Metanephros (tissue), 1 donor: Measurements from ENCODE around the gene UPK1B. TPM values are rescaled to one million over a fixed set of nuclear protein-coding genes. Genes with fewer than 3 reads are reported as not detected.

Source experiments
- total RNA-seq: library from RNA; depleted of rRNA; stranded (reverse); fragments of >200 nt; gene quantifications from one replicate; pipeline ENCODE4 v1.2.3, GENCODE V29; 2014

The UPK1B gene
- 8.8 TPM for total RNA-seq

GRCh38 chr3:119173325-119173724, at the start of gene UPK1B:
TSS of gene UPK1B (plus strand) at chr3:119173598. CDS start at chr3:119186742, 13,144 bp downstream.

DNA sequence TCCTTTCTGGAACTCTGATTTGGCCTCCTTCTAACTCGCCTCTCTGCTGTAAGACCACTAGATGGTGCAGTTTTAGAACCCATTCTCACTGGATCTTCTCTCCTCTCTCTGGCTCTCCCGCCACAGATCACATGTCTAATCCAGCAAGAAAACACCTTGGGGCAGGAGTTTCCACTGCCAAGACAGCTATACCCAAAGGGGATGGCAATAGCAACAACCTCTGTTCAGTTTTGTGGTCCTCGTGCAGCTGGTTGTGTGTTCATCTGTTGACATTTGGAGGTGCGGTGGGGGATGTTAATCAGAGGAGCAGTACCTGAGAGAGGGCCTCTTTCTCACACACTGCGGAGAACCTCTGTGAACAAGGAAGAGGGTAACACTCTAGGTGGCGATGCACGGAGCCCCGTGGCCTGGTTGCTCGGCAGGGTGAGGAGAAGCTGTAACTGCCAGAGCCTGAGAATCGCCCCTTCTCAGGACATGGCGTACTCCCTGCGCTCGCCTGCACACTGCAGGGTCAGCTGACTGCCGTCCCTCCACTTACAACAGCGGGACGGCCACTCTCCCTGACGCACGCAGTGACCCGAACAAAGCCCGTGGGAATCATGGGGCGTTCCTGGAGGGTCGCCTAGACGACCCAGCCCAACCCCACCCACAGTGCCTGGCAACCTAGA, 27.8 kb upstream of the UPK1B start, which contains the start of gene TEX55:
Gene TEX55 (plus strand): TSS at position 666 of the 668 bp plus-strand sequence. CDS start 25 bp downstream, outside the sequence.

GRCh38 chr3:119240591-119241434, 67.4 kb downstream of the UPK1B start, which contains the start of gene B4GALT4:
TSS of gene B4GALT4 (minus strand) at chr3:119240878. CDS start at chr3:119230099, 10,779 bp downstream.

Other genes with a start within 250 kb of the UPK1B start
- gene IGSF11, start 138.8 kb upstream of the UPK1B start, total RNA-seq: 4.8 TPM
- gene TEX55, start 27.4 kb upstream of the UPK1B start, total RNA-seq: not detected
- gene B4GALT4, start 67.3 kb downstream of the UPK1B start, total RNA-seq: 22.6 TPM
- gene ARHGAP31, start 120.8 kb downstream of the UPK1B start, total RNA-seq: 16.4 TPM